GM18508 (cell line): Measurements from ENCODE around the gene CAST.
"Not testable (repeated sequence)": the region's sequence is repeated elsewhere in the genome, so short reads cannot be mapped to it uniquely, and the experiment has no call there.

Source experiments
- ATAC-seq: cut with Tn5 transposase; IDR thresholded peaks from one replicate; pipeline ENCODE4 v1.9.1; 2021; ENCODE audit warnings: moderate number of reproducible peaks; ENCODE audit not compliant: insufficient read depth, unreplicated experiment

CAST gene, protein sequence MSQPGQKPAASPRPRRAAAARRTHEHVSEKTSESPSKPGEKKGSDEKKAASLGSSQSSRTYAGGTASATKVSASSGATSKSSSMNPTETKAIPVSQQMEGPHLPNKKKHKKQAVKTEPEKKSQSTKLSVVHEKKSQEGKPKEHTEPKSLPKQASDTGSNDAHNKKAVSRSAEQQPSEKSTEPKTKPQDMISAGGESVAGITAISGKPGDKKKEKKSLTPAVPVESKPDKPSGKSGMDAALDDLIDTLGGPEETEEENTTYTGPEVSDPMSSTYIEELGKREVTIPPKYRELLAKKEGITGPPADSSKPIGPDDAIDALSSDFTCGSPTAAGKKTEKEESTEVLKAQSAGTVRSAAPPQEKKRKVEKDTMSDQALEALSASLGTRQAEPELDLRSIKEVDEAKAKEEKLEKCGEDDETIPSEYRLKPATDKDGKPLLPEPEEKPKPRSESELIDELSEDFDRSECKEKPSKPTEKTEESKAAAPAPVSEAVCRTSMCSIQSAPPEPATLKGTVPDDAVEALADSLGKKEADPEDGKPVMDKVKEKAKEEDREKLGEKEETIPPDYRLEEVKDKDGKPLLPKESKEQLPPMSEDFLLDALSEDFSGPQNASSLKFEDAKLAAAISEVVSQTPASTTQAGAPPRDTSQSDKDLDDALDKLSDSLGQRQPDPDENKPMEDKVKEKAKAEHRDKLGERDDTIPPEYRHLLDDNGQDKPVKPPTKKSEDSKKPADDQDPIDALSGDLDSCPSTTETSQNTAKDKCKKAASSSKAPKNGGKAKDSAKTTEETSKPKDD

GRCh38 chr5:96661855-96662724 is at the start of gene CAST:
TSS of gene CAST (plus strand) at chr5:96662376. CDS start at chr5:96662423, 47 bp downstream.
- peak; percentile 39 for ATAC-seq

GRCh38 chr5:96614110-96614691 is 48.0 kb upstream of the CAST start:
- ATAC-seq = no peak

- no peak for ATAC-seq
Observed at GRCh38 chr5:96615223-96615622, 47.0 kb upstream of the CAST start.

- no peak for ATAC-seq
Observed at GRCh38 chr5:96616801-96617200, 45.4 kb upstream of the CAST start.

DNA sequence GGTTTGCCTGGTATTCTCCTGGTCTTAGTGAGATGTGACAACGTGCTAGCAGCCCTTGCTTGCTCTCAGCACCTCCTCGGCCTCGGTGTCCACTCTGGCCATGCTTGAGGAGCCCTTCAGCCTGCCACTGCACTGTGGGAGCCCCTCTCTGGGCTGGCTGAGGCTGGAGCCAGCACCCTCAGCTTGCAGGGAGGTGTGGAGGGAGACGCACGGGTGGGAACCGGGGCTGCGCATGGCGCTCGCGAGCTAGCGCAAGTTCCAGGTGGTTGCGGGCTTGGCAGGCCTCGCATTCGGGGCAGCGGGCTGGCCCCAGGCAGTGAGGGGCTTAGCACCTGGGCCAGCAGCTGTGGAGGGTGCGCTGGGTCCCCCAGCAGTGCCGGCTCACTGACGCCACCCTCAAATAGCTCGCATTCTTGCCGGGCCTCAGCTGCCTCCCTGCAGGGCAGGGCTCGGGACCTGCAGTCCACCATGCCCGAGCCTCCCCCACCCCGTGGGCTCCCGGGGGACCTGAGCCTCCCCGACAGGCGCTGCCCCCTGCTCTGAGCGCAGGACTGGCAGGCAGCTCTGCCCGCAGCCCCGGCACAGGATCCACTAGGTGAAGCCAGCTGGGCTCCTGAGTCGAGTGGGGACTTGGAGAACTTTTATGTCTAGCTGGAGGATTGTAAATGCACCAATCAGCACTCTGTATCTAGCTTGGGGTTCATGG is 43.7 kb upstream of the CAST start:
- ATAC-seq = not testable (repeated sequence)

- ATAC-seq = no peak
Observed at GRCh38 chr5:96619946-96620345, 42.2 kb upstream of the CAST start.

GRCh38 chr5:96624596-96624995 is 37.6 kb upstream of the CAST start:
- ATAC-seq = no peak

DNA sequence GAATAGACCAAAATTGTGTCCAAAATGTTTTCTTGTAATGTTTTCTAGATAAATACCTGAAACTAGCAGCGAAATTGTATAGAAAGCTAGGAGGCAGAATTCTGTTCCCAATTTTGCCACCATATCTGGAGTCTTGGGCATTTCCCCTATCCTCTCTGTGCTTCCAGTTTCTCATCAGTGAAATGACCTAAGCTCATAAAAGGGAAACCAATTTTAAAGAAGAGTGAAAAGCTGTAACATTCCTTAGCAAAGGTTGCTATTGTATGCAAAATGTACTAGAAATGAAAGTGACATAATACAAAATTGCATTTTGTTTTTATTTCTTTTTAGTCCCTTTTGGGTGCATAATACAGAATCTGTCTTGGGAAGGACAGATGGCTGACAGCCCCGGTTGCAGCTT is 36.8 kb upstream of the CAST start:
- no peak for ATAC-seq

DNA sequence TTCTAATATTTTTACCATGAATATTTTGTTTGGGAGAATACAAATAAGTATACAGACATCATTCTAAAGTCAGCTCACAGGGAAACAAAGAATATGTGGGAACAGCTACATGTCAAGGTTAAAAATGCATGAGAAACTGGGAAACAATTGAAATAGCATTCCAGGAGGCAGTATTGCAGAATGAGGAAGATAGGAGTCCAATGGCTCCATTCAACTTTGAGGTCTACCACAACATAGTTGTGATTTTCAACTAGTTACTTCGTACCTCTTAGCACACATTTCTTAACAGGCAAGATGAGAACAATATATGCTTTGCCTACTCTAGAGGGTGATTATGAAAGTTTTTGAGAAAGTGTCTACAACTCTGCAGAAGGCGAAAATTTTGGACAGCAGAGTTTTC is 35.2 kb upstream of the CAST start:
- no peak for ATAC-seq

- ATAC-seq = no peak
Observed at GRCh38 chr5:96627792-96628398, 34.3 kb upstream of the CAST start.

DNA sequence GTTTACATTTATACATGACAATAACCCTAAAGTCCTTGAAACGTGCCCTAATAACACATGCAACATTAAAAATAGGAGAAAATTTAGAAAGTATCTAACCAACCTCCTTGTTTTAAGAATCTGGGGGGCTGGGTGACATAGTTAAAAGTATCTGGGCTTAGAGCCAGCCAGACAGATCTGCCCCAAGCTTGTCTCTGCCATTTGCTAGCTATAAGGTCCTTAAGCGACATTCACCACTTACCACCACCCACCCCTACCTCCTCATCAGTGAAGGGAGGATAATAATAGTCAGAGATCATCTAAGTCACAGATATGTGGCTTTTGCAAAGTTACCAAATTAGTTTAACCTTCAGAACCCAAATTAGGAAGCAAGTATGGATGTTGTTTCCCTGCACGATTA is 33.8 kb upstream of the CAST start:
- no peak for ATAC-seq

DNA sequence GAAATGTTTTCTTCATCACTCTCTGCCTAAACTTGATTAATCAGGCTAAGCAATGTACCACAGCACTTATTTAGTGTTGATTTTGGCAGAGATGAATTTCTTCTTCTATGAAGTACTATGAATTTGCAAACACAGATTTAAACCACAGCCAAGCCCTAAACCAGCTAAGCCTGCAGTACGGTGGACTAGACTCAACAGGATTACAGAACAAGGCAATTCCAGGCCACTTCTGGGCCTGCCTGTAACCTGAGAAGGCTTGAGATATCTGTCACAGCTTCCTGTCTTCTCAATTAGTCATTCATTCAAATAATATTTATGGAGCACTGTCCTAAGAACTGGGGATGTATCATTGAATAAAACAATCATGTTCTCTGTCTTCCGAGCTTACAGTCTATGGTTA is 32.4 kb upstream of the CAST start:
- no peak for ATAC-seq

DNA sequence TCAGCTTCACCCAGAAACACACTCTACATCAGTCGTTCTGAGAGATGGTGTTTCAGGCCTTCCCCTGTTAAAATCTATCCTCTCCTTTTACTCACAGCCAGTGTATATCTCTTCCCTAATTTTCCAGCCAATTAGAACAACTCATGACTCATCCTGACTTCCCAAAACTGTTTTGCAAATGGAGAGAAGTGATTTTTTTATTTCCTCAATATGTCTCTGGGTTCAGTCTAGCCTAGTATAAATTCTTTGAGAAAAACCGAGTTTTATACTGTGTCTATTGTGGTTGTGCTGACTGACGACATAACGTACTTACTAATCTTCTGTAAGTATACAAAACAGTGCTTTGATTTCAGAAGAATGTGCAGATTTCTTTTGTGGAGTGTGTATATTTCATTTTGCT is 28.4 kb upstream of the CAST start:
- no peak for ATAC-seq

- no peak for ATAC-seq
Observed at GRCh38 chr5:96634881-96635280, 27.3 kb upstream of the CAST start.

GRCh38 chr5:96636046-96636445 is 26.1 kb upstream of the CAST start:
- ATAC-seq = no peak

DNA sequence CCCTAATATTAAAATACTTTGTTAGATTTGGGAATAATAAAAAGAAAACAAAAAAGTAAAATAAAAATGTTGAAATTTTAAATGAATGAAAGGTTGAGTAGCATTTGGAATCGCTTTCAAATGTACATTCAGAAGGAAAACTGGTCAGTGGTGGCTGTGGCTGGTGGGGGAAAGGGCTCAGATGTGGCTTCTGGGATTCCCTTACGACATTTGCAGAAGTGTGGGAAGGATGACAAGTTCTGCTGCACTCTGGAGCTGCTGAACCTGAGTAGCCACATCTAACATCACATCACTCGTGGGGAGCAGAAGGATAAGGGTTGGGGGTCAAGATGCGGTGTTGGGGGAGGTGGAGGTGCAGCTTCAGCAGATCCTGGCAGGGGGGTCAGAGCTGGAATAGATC is 25.6 kb upstream of the CAST start:
- no peak for ATAC-seq

DNA sequence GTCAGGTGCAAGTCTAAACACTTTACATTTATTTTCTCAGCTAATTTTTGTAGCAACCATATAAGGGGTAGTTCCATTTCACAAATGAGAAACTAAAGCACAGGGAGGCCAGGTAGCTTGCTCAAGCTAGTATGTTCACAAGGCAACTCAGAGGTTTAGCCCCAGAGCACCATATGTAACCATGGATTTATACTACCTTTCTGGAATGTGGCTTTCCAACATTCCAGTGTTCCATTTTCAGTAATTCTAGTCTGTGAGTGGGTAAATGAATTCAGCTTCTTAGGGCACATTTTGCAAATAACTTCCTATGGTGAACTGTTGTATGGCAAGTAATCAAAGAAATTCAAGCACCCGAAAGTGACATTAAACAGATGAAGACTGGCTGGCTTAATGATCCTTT is 25.0 kb upstream of the CAST start:
- ATAC-seq = no peak

DNA sequence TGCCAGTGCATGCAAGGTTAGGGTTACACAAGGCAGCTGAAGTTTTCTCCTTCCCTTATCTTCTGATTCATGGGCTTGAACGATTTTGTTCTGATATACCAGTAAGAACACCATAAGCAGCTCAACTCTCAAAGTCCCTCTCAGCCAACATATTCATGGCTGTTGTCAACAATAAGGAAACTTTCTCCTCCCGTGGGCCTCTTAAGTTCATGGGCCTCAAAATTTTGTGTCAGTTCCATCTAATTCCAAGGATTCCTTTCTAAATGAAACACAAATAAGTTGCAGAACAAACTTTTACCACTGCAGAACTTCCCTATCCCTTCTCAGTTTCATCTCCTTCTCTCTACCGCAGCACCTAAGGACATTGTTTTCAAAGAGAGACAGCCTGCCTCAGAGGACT is 23.6 kb upstream of the CAST start:
- ATAC-seq = no peak

DNA sequence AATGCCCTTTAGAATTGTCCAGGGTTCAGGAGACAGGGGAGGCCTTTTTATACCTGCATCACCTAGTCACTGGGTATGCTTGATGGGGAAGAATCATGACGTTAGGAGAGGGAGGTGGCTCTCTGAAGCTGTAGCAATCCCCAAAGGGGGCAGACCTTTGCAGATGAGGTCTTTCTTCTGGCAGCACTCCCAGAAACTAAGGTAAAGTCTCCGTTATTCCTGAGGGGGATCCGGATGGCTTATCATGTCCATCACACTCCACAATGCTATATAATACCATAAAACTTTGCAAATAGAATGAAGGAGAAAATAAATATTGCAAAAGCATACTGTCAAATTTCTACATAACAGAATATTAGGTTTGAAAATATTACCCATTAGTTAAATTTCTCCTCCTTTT is 21.5 kb upstream of the CAST start:
- no peak for ATAC-seq
